Stimulated activated CD4-positive, alpha-beta T cell treated with anti-CD3 and anti-CD28 coated beads, TNF-alpha, amount 100 ng/mL, for 48 hours (primary cell): ENCODE data around the gene RHOBTB1.
"Not testable (repeated sequence)": the region's sequence is repeated elsewhere in the genome, so short reads cannot be mapped to it uniquely, and the experiment has no call there.

Experiments used
- DNase-seq, 3 donors: peaks; one replicate each; pipeline ENCODE4 v3.0.0-alpha.2; 2020; ENCODE audit warnings: low read depth in 3 of 3

Gene RHOBTB1

DNA sequence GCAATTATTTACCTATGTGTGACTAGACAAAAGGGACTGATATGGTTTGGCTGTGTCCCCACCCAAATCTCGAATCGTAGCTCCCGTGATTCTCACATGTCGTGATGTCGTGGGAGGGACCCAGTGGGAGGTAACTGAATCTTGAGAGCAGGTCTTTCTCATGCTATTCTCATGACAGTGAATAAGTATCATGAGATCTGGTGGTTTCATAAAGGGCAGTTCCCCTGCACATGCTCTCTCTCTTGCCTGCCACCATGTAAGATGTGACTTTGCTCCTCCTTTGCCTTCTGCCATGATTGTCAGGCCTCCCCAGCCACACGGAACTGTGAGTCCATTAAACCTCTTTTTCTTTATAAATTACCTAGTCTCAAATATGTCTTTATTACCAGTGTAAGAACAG, 37.2 kb downstream of the RHOBTB1 start:
- DNase-seq = not testable (repeated sequence)

DNA sequence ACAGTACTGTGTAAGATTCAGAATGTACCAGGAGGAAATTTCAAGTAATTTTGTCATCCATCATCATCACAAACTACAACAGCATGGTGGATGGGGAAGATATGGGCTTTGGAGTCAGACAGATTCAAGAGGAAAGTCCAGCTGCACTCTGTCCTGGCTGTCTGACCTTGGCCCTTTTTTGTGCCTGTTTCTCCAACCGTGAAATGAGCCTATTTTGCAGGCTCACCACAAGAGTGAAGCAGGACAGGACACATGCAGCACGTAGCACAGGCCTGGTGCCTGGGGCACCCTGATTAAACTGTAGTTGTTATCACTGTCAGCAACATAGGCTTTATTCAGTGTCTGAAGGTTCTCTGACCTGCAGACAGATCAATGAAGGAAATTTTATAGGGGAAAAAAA, 37.6 kb downstream of the RHOBTB1 start:
- no peak for DNase-seq

DNA sequence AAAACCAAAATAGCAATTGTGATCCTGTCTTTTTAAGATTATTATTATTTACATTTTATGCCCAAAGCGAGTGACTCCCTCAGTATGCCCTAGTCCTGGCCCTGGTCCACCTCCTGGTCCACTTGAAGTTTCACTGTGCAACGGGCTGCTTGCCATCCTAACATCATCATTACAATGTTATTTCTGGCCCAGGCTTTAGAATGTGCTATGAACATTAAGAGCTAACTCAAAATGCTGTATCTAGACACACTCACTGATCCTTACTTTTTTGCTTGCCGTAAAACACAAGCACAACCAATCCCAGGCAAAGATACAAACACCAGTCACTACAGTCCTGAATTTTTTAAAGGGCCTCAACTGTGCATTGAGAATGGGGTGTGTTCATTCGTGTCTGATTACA, 38.4 kb downstream of the RHOBTB1 start:
- no peak for DNase-seq

- no peak for DNase-seq
These were observed 40.9 kb downstream of the RHOBTB1 start for GRCh38 chr10:60903096-60903495.

DNA sequence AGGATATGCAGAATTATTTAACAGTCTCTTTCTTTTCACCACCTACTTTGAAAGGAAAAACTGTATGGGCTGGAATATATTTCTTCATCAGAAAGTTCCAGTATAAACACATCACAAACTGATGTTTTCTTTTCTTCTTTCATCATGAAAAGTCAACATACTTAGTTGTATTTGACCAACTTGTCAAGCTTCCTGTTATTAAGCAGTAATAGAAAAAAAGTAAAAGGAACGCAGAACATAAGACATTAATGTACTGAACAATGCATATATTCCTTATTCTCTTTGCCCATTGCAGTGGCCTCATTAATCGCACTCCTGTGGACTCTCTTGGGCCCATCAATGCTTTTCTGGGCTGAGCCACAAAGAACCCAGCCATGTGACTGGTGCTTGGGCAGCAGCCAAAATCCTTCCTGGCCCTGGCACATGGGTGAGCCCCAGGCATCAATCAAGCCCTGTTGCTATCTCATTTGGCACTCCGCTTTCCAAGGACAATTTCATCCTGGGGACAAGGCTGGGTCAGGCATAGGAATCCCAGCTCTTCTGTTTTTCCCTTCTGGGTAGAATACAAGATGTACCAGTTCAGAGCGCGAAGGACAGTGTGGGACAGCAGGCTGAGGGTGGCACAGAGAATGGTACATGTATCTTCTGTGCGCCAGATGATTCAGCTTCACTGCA, 42.3 kb downstream of the RHOBTB1 start:
- DNase-seq = no peak

GRCh38 chr10:60899266-60899665, 44.7 kb downstream of the RHOBTB1 start:
- DNase-seq = no peak

DNA sequence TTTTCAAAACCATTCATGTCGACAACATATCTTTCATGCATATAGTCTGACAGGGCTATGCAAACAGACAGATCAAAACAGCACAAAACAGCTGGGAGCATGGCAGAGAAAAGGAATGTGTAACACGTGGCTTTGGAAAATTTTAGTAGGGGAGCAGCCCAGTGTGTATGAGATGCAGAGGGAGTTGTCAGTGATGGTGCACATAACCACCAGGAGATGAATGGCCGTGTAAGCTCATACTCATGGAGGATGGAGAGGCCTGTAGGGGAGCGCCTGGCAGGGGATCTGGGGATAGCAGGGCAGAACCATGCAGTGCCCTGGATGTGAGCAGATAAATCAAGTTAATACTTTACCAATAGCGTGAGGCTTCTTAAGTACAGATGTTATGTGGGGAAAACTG, 45.7 kb downstream of the RHOBTB1 start:
- no peak for DNase-seq

DNA sequence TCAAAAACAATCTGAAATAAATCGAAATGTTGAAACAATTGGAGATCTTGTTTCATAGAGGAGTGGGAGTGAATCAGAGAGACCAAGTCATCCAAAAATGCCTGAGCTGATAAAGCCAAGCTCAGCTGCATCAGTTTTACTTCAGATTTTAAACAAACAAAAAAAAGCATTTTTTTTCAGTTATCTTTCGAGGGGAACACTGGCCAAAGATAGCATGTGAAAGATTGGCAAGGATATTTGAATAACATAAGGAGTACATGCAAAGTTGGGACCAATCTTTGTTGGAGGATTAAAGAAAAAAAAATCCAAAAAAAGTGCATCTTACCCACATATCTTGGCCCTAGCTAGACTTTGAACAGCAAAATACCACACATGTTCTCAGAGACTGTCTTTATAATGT, 47.2 kb downstream of the RHOBTB1 start:
- no peak for DNase-seq

- DNase-seq = no peak
These were observed 48.0 kb downstream of the RHOBTB1 start for GRCh38 chr10:60896033-60896432.

GRCh38 chr10:60894786-60895185, 49.2 kb downstream of the RHOBTB1 start:
- no peak for DNase-seq

DNA sequence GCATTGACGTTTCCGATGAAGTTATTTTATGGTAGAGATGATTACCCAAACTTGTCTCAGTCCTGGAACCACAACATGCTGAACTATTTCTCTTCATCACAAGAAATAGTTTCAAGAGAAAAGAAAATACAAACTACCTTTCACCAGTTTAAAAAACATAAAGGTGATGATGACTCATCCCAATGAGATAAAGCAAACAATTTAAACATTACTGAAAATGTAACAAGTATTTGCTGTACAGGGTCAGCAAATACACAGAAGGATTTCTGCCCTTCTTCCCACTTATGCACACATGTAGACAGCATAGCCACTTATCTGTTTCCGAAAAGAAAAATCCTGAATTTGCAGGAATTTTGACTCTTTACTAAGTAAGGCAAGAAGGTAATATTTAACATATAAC, 50.8 kb downstream of the RHOBTB1 start:
- no peak for DNase-seq

DNA sequence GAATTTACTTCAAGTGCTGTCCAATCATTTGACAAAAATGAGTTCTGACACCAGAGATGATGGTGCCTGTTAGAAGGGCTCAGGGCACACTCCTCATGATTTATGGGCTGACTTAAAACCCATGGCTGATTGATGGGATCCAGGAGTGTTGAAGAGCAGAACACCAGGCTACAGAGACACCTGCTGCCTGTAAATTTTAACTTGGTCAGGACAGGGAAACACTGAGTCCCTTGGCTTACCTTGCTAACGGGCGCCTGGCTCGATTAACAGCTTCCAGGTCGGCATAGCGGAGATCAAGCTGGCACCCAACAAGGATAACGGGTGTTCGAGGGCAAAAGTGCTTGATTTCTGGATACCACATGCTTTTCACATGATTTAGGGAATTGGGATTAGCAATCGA, 51.4 kb downstream of the RHOBTB1 start:
- no peak for DNase-seq

GRCh38 chr10:60890811-60891210, 53.2 kb downstream of the RHOBTB1 start:
- DNase-seq = no peak

DNA sequence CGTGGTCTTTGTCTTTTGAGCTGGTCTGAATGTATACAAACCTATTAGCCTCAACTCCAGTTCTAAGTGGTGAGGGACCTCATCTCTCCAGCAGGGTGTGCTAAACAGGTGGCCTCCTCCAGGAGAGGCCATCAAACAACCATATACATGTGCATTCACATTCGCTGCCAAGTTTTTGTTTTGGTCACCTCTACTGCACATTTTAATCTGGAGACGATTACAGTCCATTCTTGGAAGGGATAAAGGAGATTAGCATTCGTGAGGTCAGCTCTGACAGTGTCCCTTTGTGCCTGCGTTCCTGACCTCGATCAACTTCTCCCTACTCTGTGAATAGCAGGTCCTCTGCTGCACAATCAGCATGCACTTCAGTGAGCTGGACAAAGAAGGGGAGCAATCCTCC, 60.8 kb downstream of the RHOBTB1 start:
- DNase-seq = no peak

- no peak for DNase-seq
These were observed 65.8 kb downstream of the RHOBTB1 start for GRCh38 chr10:60878224-60878623.

DNA sequence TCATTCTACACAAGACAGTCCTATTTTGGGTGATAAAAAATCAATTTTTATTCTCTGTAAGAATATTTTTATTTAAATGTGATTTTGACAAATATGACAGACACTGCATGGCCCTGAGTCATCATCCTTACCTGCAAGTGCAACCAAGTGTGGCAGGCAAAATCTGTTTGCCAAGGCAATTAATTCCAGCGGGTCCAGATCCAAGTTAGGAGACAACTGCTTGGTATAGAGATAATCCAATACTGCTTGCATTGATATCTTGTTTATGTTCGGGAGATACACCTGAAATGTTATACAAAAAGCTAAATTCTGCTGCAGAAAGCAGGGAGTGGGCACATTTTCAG, 66.2 kb downstream of the RHOBTB1 start:
- DNase-seq = no peak

DNA sequence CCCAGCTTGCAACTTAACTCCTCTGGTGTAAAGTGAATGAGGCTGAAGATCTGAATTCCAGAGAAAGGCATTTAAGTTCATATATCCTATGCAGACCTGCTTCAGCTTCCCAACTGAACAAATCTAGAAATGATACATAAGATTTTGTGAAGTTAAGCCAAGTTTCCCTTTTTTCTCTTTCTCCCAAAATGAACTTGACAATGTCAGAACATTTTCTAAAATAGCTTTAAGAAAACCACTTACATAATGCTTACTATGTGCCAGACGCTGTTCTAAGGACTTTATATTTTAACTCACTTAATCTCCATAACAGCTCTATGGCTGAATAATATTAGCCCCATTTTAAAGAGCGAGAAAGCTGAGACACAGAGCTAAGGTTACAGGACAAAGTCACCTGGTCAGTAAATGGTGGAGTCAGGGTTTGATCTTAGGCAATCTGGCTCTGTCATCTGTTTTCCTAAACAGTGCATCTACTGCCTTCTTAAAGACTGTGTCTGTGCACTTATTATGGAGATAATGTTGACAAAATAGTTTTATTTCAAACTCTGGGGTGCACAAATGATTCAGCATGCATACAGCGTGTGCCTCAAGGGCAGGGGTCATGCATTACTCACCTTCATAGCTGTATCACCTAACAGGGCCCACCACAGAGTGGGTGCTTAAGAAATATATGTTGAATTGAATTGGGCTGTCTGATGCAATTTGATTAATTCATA, 66.8 kb downstream of the RHOBTB1 start:
- no peak for DNase-seq

DNA sequence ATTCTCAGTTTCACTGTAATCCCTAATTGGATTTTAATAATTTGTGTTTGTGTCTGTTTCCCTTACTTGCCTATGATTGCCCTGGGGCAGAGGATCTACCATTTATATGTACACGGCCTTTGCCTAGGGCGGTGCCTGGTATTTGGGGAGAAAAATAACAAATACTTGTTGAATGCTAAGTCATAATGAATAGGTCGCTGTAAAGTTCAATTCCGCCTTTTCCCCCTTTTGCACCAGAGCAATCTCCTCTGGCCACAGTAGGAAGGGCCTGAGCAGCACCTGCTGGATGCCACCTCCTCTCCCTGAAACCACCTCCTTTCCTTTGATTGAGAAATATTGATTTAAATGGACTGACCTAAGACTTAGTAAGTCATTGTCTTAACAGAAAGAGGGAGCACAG, 70.2 kb downstream of the RHOBTB1 start:
- DNase-seq = no peak

DNA sequence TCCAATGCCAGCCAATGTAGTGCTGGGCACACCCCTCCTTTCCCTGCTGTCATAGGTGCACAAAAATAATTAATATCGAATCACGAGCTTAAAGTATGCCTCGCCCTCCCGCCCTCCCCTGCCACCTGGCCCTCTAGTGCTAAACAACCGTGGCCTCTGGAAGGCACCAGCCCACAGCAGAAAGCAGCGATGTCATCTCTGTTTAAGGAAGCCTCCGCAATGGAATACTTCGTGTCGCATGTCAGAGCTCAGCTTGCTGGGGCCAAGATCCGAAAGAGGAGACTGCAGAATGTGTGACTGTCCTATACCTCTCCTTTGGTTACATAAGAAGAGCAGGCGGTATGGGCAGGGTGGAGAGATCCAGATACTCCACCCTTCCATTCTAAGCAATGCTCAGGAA, 71.5 kb downstream of the RHOBTB1 start:
- DNase-seq = no peak

DNA sequence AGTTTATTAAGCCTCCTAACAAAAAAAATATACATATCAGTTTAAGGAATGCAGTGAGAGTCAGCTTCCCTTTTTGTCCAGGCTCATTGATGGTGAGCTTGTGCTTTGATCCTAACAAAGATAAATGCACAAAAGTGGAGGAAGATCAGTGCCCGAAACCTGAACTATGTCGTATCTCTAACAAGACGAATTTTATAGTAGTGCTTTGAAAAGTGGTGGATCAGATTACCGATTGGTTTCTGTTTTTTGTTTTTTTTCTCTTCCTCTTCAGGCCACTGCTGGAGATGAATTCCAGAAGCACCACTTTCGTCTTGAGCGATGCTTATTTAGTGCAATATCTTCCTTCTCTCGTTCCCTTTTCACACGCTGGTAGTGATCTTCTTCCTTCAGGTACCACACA, 72.8 kb downstream of the RHOBTB1 start:
- DNase-seq = no peak

GRCh38 chr10:60870803-60871202, 73.2 kb downstream of the RHOBTB1 start:
- DNase-seq = no peak

DNA sequence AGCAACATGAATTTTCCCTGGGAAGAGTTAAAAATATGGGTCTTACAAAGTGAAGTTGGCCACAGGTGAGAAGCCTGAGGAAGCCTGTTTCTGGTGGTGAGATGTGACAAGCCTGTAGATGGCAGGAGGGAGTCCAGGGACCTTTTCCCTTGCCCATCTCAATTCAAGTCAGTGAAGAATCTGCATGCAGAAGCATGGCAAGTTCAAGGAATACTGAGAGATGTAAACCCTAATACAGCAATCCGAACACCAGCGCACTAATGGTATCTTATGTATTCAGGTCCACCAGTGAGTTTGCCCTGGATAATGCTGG, 73.6 kb downstream of the RHOBTB1 start:
- no peak for DNase-seq

GRCh38 chr10:60869652-60870415, 74.2 kb downstream of the RHOBTB1 start:
- no peak for DNase-seq
